Vagina (tissue), 2 donors: ENCODE measurements around the gene PNPLA2. TPM values are rescaled to one million over a fixed set of nuclear protein-coding genes. Genes with fewer than 3 reads are reported as not detected.

Experiments used
- DNase-seq, 2 donors: peaks; one replicate each; pipeline ENCODE4 v3.0.0-alpha.2; 2017; ENCODE audit errors: extremely low spot score in 2 of 2
- H3K27ac ChIP-seq: fragments of 200-600 bp; sonication (generic); one replicate; pipeline ENCODE4 v1.5.1; 2019
- H3K27me3 ChIP-seq: fragments of 200-600 bp; sonication (generic); one replicate; pipeline ENCODE4 v1.5.1; 2019
- H3K36me3 ChIP-seq, 2 donors: fragments of 200-600 bp; sonication (generic); one replicate each; pipeline ENCODE4 v1.5.1; 2017 to 2019
- H3K4me1 ChIP-seq: fragments of 200-600 bp; sonication (generic); one replicate; pipeline ENCODE4 v1.5.1; 2019
- H3K4me3 ChIP-seq, 2 donors: fragments of 200-600 bp; sonication (generic); 1 replicate in 1 of 2; 2 replicates in 1 of 2; pipeline ENCODE4 v1.5.1; 2016 to 2019
- H3K9me3 ChIP-seq: fragments of 200-600 bp; sonication (generic); one replicate; pipeline ENCODE4 v1.5.1; 2019
- CTCF ChIP-seq, 3 experiments: fragments of 450-650 bp in 2 of 3; fragments of 200-600 bp in 1 of 3; sonication (generic) in 1 of 3; IDR thresholded peaks; one replicate each; pipeline ENCODE4 v1.5.1; 2017 to 2019; ENCODE audit warnings: antibody characterized with exemption in 3 of 3, mild to moderate bottlenecking in 2 of 3, moderate library complexity in 2 of 3
- POLR2A ChIP-seq, 2 donors: fragments of 450-650 bp; IDR thresholded peaks; one replicate each; pipeline ENCODE4 v1.6.1; 2017; ENCODE audit warnings: antibody characterized with exemption in 2 of 2, mild to moderate bottlenecking in 2 of 2, moderate library complexity in 2 of 2
- POLR2AphosphoS5 ChIP-seq, 2 donors: sonication (generic); formaldehyde crosslinking; IDR thresholded peaks; one replicate each; pipeline ENCODE4 v1.9.0; 2017; ENCODE audit warnings: antibody characterized with exemption in 2 of 2, mild to moderate bottlenecking in 2 of 2, low read depth in 1 of 2; ENCODE audit not compliant: insufficient read depth in 1 of 2
- intact Hi-C: fragments of 100-400 bp; cut with DNase I; formaldehyde crosslinking; loops from one replicate; pipeline ENCODE4 v1.15.1; 2023
- total RNA-seq: library from RNA; depleted of rRNA; stranded (reverse); fragments of >200 nt; gene quantifications from one replicate; pipeline ENCODE4 v1.2.3, GENCODE V29; 2016

The PNPLA2 gene
- total RNA-seq, 1 donor from 2014 or later = 103 TPM

GRCh38 chr11:862696-863022 is 43.9 kb downstream of the PNPLA2 start:
- Histone ChIP-seq H3K27ac (no peak overlapping the region), H3K9me3 (no peaks in the 10 kb centered on the region), H3K4me3 (no peak overlapping the region), H3K4me1 (peaks cover 36% of the 10 kb centered on the region), H3K27me3 (no peaks in the 10 kb centered on the region), H3K36me3 (peaks cover 0 to 12% of the 10 kb centered on the region in 2 donors)
- no peak for DNase-seq
- intact Hi-C loops = no loop called here
- TF ChIP-seq POLR2A (IDR thresholded peaks at IDR 0.05) (no peak), CTCF (IDR thresholded peaks at IDR 0.05) (no peak), POLR2AphosphoS5 (IDR thresholded peaks at IDR 0.05; ENCODE audit: insufficient read depth in 1 of 2, low read depth in 1 of 2) (no peak)

DNA sequence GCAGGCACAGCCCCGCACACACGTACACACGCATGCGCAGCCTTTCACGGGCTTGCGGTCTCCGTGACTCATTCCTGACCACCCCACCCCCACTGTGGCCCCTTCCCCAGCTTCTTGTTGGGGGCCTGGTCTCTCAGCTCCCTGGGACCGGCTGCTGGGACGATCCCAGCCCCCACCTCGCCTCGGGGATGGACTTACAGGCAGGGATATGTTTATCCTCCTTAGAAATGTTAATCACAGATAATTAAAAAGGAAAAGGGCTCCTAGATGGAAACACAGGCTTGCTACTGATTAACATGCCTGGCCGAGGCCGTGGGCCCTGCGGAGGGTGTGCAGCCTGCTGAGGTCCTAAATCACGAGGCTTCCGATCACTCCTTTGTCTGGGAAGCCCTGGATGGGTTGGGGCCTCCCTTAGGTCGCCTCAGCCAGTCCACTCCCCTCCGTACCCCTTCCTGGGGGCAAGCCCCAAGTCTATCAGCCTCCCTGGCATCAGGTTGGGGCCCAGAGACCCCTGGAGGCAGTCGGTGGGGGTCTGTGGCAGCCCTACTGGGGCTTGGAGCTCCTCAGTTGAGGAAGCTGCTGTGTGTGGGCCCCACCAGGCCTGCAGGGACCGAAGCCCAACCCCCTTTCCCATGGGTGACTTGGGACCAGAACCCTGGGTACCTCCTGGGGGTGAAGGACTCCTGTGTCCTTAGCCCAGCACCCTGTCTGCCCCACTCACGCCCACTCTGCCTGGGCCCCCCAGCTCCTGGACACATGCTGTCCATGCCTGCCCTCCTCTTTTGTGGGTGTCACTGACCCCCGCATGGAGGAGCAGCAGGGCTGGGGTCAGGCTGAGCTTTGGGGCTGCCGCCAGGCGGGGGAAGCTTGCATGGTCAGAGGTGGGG is 44.6 kb downstream of the PNPLA2 start:
- TF ChIP-seq CTCF (IDR thresholded peaks at IDR 0.05) (no peak), POLR2A (IDR thresholded peaks at IDR 0.05) (no peak), POLR2AphosphoS5 (IDR thresholded peaks at IDR 0.05; ENCODE audit: insufficient read depth in 1 of 2, low read depth in 1 of 2) (no peak)
- Histone ChIP-seq H3K4me1 (peaks cover 33% of the 10 kb centered on the region), H3K27me3 (no peaks in the 10 kb centered on the region), H3K27ac (no peak overlapping the region), H3K4me3 (no peak overlapping the region), H3K36me3 (peaks cover 0 to 12% of the 10 kb centered on the region in 2 donors), H3K9me3 (no peaks in the 10 kb centered on the region)
- DNase-seq = no peak
- intact Hi-C loops = no loop called here

DNA sequence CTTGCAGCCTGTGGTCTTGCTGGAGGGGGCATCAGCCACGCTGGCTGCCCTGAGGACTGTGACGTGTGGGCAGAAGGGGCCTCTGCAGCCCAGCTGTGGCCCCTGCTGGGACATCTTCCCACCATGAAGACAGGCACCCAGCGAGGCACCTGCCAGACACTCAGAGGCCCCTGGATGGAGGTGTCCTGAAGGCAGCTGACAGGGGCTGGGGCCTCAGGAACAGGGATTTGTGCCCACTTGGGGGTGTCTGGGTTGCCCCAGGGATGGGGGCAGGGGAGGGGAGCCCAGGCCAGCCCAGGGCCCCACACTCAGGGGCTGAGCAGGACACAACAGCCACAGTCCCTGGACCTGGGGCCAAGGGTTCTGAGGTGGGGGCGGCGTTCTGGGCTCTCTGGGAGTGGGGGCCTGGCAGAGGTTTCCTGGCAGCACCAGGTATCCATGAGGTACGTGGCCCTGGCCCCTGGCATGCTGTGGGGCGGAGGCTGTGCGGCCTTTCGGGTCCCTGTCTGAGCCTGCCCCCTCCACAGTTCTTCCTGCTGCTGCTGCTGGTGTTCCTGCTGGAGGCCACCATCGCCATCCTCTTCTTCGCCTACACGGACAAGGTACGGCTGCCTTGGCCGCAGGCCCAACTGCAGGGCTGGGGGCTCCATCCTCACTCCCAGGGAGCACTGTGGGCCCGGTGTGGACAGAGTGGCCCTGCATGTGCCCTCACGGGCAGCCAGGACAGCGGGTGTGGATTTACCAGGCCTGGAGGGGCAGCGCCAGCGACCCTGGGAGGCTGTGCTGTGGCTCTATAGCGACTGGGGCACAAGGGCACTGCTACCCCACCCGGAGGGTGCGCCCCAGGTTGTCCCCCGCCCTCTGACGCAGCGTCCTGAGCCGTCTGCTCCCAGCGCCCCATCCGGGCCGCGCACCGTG is 45.5 kb downstream of the PNPLA2 start:
- Histone ChIP-seq H3K4me3 (no peak overlapping the region), H3K36me3 (peaks cover 0 to 12% of the 10 kb centered on the region in 2 donors), H3K9me3 (no peaks in the 10 kb centered on the region), H3K4me1 (peaks cover 24% of the 10 kb centered on the region), H3K27ac (no peak overlapping the region), H3K27me3 (no peaks in the 10 kb centered on the region)
- TF ChIP-seq POLR2AphosphoS5 (IDR thresholded peaks at IDR 0.05; ENCODE audit: insufficient read depth in 1 of 2, low read depth in 1 of 2) = no peak
- DNase-seq = no peak
- intact Hi-C loops = no loop called here

DNA sequence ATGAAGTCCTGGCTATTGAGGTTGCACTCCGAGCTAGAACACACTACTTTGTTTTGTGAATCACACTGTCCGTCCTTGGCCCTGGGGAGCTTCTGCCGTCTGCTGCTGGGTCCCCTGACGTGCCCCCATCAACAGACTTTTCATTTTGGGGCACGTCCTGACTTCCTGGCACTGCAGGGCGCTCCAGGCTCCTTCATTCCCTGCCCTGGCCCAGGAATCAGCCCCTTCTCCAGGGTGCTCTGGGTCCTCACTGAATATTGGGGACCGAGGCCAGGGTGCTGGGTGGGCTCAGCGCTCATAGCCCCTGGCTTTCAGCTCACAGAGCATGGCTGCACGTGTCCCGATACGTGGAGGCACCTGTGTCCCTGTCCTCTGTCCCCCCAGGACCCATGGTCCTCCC is 46.2 kb downstream of the PNPLA2 start:
- Histone ChIP-seq H3K27me3 (no peaks in the 10 kb centered on the region), H3K4me1 (peaks cover 17% of the 10 kb centered on the region), H3K27ac (no peak overlapping the region), H3K9me3 (no peaks in the 10 kb centered on the region), H3K4me3 (no peak overlapping the region), H3K36me3 (peaks cover 0 to 12% of the 10 kb centered on the region in 2 donors)
- DNase-seq = no peak
- intact Hi-C loops = no loop called here
- TF ChIP-seq CTCF (IDR thresholded peaks at IDR 0.05) (no peak), POLR2A (IDR thresholded peaks at IDR 0.05) (no peak), POLR2AphosphoS5 (IDR thresholded peaks at IDR 0.05; ENCODE audit: insufficient read depth in 1 of 2, low read depth in 1 of 2) (no peak)

DNA sequence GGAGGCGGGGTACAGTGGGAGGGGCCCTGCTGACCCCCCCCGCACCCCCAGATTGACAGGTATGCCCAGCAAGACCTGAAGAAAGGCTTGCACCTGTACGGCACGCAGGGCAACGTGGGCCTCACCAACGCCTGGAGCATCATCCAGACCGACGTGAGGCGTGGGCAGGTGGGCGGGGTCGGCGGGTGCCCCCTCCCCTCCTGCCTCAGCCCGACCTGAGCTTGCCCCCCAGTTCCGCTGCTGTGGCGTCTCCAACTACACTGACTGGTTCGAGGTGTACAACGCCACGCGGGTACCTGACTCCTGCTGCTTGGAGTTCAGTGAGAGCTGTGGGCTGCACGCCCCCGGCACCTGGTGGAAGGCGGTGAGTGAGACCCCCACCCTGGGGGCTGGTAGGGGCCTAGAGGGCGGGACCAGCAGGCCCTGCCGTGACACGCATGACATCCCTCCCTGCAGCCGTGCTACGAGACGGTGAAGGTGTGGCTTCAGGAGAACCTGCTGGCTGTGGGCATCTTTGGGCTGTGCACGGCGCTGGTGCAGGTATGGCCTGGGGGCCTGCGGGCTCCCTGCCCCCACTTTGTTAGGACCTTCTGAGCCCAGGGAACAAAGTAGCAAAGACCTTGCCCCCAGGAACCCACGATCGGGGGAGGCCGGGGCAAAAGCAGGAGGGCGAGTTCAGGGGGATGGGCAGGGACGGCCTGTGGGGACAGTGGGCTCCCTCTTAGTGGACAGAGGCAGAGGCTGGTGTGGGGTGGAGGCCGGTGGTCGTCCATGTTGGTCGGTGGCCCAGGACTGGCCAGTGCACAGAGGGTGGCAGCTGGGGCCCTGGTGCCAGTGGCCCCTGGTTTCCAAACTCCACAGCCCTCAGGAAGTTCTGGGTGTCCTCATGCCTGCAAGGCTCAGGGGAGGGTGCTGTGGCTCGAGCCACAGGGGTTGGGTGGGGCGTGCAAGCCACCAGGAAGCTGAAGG is 47.0 kb downstream of the PNPLA2 start:
- intact Hi-C loops = no loop called here
- H3K36me3 ChIP-seq = peaks cover 0 to 12% of the 10 kb centered on the region in 2 donors
- no peaks in the 10 kb centered on the region for H3K9me3 ChIP-seq
- H3K4me1 ChIP-seq = peaks cover 12% of the 10 kb centered on the region
- TF ChIP-seq CTCF (IDR thresholded peaks at IDR 0.05) = no peak
- no peak for TF ChIP-seq POLR2A (IDR thresholded peaks at IDR 0.05)
- no peak for TF ChIP-seq POLR2AphosphoS5 (IDR thresholded peaks at IDR 0.05; ENCODE audit: insufficient read depth in 1 of 2, low read depth in 1 of 2)
- H3K4me3 ChIP-seq = no peak overlapping the region
- no peaks in the 10 kb centered on the region for H3K27me3 ChIP-seq
- DNase-seq = no peak
- no peak overlapping the region for H3K27ac ChIP-seq
